IMR-90 (cell line): ENCODE results near the gene ZNF646. TPM values are rescaled to one million over a fixed set of nuclear protein-coding genes. Genes with fewer than 3 reads are reported as not detected.

ENCODE experiments used
- ATAC-seq: fragments of 200-7000 bp; cut with Tn5 transposase; 2 replicates; pipeline ENCODE4 v1.9.1; 2020; ENCODE audit warnings: low read depth, mild to moderate bottlenecking, moderate library complexity
- BruUV-seq: library from RNA; stranded (reverse); fragments of 400-500 nt; replicated peaks from 2 replicates; lab custom pipeline; 2021; lab: Mats Ljungman, UMichigan
- CTCF ChIA-PET: fragments of 300-600 bp; formaldehyde crosslinking; extraction: SDS; loops from one replicate; lab custom pipeline; 2021; ENCODE audit warnings: antibody characterized with exemption; lab: Yijun Ruan, JAX
- POLR2A ChIA-PET: fragments of 300-600 bp; sonication (Branson Sonifier 250); formaldehyde crosslinking; loops from one replicate; lab custom pipeline; 2022; ENCODE audit warnings: antibody characterized with exemption; ENCODE audit not compliant: unreplicated experiment; lab: Charles Lee
- DNase-seq: peaks from one replicate; pipeline ENCODE4 v3.0.0; 2013
- H2AFZ ChIP-seq: replicated peaks from 2 replicates; pipeline ENCODE3; 2013; ENCODE audit warnings: low read length, mild to moderate bottlenecking; ENCODE audit not compliant: poor library complexity
- H2AK5ac ChIP-seq: 2 replicates; pipeline ENCODE4 v1.6.1; 2013; ENCODE audit warnings: low read depth, low read length, inconsistent platforms
- H2AK9ac ChIP-seq: replicated peaks from 2 replicates; pipeline ENCODE3; 2013; ENCODE audit warnings: mild to moderate bottlenecking, low read depth, low read length, moderate library complexity; ENCODE audit not compliant: poor library complexity
- H2BK120ac ChIP-seq: 2 replicates; pipeline ENCODE4 v1.6.1; 2013; ENCODE audit warnings: low read depth, low read length, inconsistent platforms
- H2BK15ac ChIP-seq: 3 replicates; pipeline ENCODE4 v1.6.1; 2013; ENCODE audit warnings: low read depth, low read length, inconsistent platforms
- H2BK20ac ChIP-seq: 2 replicates; pipeline ENCODE4 v1.6.1; 2013; ENCODE audit warnings: low read depth, mild to moderate bottlenecking, inconsistent platforms, low read length, moderate library complexity
- H2BK5ac ChIP-seq: 2 replicates; pipeline ENCODE4 v1.6.1; 2013; ENCODE audit warnings: mild to moderate bottlenecking, low read depth, low read length, inconsistent platforms; ENCODE audit not compliant: poor library complexity, severe bottlenecking
- H3K14ac ChIP-seq: replicated peaks from 2 replicates; pipeline ENCODE4 v1.6.1; 2013; ENCODE audit warnings: low read depth, low read length, inconsistent platforms
- H3K18ac ChIP-seq: 2 replicates; pipeline ENCODE4 v1.6.1; 2013; ENCODE audit warnings: low read depth, low read length, control low read depth
- H3K23ac ChIP-seq: 2 replicates; pipeline ENCODE4 v1.6.1; 2013; ENCODE audit warnings: low read depth, low read length, inconsistent platforms
- H3K27ac ChIP-seq: 2 replicates; pipeline ENCODE4 v1.5.1; 2013; ENCODE audit warnings: mild to moderate bottlenecking, control low read depth, low read length; ENCODE audit not compliant: insufficient read depth
- H3K27me3 ChIP-seq: 2 replicates; pipeline ENCODE4 v1.6.1; 2013; ENCODE audit warnings: low read length; ENCODE audit not compliant: control insufficient read depth, insufficient read depth
- H3K36me3 ChIP-seq: 2 replicates; pipeline ENCODE4 v1.6.1; 2013; ENCODE audit warnings: low read length, mixed read lengths; ENCODE audit not compliant: control insufficient read depth, insufficient read depth
- H3K4ac ChIP-seq: 2 replicates; pipeline ENCODE4 v1.6.1; 2013; ENCODE audit warnings: low read depth, low read length, inconsistent platforms
- H3K4me1 ChIP-seq: 2 replicates; pipeline ENCODE4 v1.6.1; 2013; ENCODE audit warnings: low read length, mixed read lengths; ENCODE audit not compliant: control insufficient read depth, insufficient read depth
- H3K4me2 ChIP-seq: 2 replicates; pipeline ENCODE4 v1.6.1; 2013; ENCODE audit warnings: low read depth, mild to moderate bottlenecking, control low read depth, low read length, moderate library complexity
- H3K4me3 ChIP-seq: 2 replicates; pipeline ENCODE4 v1.5.1; 2013; ENCODE audit warnings: low read depth, mild to moderate bottlenecking, control low read depth, low read length, moderate library complexity; ENCODE audit not compliant: insufficient read depth
- H3K56ac ChIP-seq: 2 replicates; pipeline ENCODE4 v1.6.1; 2013; ENCODE audit warnings: low read length, inconsistent platforms; ENCODE audit not compliant: insufficient read depth; ENCODE audit errors: extremely low read depth
- H3K79me1 ChIP-seq, 2 experiments: 2 replicates each; pipeline ENCODE4 v1.6.1; 2013; ENCODE audit warnings: low read length in 2 of 2, inconsistent platforms in 1 of 2, low read depth in 1 of 2
- H3K9ac ChIP-seq: 2 replicates; pipeline ENCODE4 v1.6.1; 2013; ENCODE audit warnings: low read depth, low read length, control low read depth
- H3K9me1 ChIP-seq: 2 replicates; pipeline ENCODE4 v1.6.1; 2013; ENCODE audit warnings: low read length, inconsistent platforms; ENCODE audit not compliant: insufficient read depth
- H3K9me3 ChIP-seq: 2 replicates; pipeline ENCODE4 v1.6.1; 2013; ENCODE audit warnings: low read length; ENCODE audit not compliant: control insufficient read depth, insufficient read depth
- H4K20me1 ChIP-seq: 2 replicates; pipeline ENCODE4 v1.6.1; 2013; ENCODE audit warnings: low read length, inconsistent platforms; ENCODE audit not compliant: insufficient read depth
- H4K5ac ChIP-seq: 2 replicates; pipeline ENCODE4 v1.6.1; 2013; ENCODE audit warnings: mild to moderate bottlenecking, low read depth, low read length, control low read depth
- H4K8ac ChIP-seq, 2 experiments: 2 replicates each; pipeline ENCODE4 v1.6.1; 2013; ENCODE audit warnings: low read depth in 2 of 2, low read length in 2 of 2, control low read depth in 1 of 2, inconsistent platforms in 1 of 2
- H4K91ac ChIP-seq: 2 replicates; pipeline ENCODE4 v1.6.1; 2013; ENCODE audit warnings: low read depth, low read length, inconsistent platforms; ENCODE audit not compliant: insufficient read depth
- CEBPB ChIP-seq: IDR thresholded peaks from 2 replicates; pipeline ENCODE4 v1.6.1; 2012; ENCODE audit warnings: low read depth, low read length, improper control_type of control experiment
- NFE2L2 ChIP-seq: fragments of 150-350 bp; IDR thresholded peaks from 2 replicates; pipeline ENCODE4 v1.6.1; 2016; ENCODE audit warnings: low read depth, mild to moderate bottlenecking, low read length
- POLR2A ChIP-seq: IDR thresholded peaks from 2 replicates; pipeline ENCODE4 v1.6.1; 2012; ENCODE audit warnings: mild to moderate bottlenecking, low read depth, low read length
- RFX5 ChIP-seq: IDR thresholded peaks from 2 replicates; pipeline ENCODE4 v1.8.0; 2012; ENCODE audit warnings: low read depth, mild to moderate bottlenecking, low read length, moderate library complexity
- WGBS, 2 experiments: methylation state at CpG; one replicate each; pipeline versions ENCODE4 v1.1.5 to v1.1.7; 2013; ENCODE audit warnings: missing lambda C conversion rate in 2 of 2; ENCODE audit not compliant: insufficient read length in 1 of 2; ENCODE audit errors: extremely low coverage in 2 of 2; 5-methylcytosine and 5-hydroxymethylcytosine counted together
- dilution Hi-C: fragments of 300-500 bp; cut with HindIII; formaldehyde crosslinking; loops from one replicate; pipeline ENCODE4 v1.14.3; 2018; ENCODE audit warnings: low sequenced_read_pairs; ENCODE audit not compliant: unreplicated experiment
- in situ Hi-C: fragments of 300-500 bp; cut with MboI; formaldehyde crosslinking; loops from 3 replicates; pipeline ENCODE4 v1.14.3; 2019; ENCODE audit warnings: low sequenced_read_pairs, inconsistent platforms, mixed read lengths
- intact Hi-C: fragments of 100-400 bp; cut with micrococcal nuclease; formaldehyde crosslinking; loops from 2 replicates; pipeline ENCODE4 v1.10.0; 2022
- polyA plus RNA-seq, 3 experiments: library from polyadenylated mRNA; depleted of rRNA; stranded (reverse); fragments of >200 nt; gene quantifications; 2 replicates each; pipeline ENCODE4 v1.2.3, GENCODE V29; 2012; ENCODE audit warnings: low replicate concordance in 1 of 3
- total RNA-seq: library from RNA; depleted of rRNA; stranded (reverse); fragments of >200 nt; gene quantifications from 2 replicates; pipeline ENCODE4 v1.2.3, GENCODE V29; 2012
- TF ChIP-seq, protein P1 (sequence below): fragments of 150-350 bp; IDR thresholded peaks from 2 replicates; pipeline ENCODE4 v1.6.1; 2017; ENCODE audit warnings: mild to moderate bottlenecking, antibody characterized with exemption, low read length, low read depth

The ZNF646 gene
- total and polyA plus RNA-seq, 2 of the 4 experiments (the other 2 are of a cell fraction): 4.9 to 6.8 TPM

DNA sequence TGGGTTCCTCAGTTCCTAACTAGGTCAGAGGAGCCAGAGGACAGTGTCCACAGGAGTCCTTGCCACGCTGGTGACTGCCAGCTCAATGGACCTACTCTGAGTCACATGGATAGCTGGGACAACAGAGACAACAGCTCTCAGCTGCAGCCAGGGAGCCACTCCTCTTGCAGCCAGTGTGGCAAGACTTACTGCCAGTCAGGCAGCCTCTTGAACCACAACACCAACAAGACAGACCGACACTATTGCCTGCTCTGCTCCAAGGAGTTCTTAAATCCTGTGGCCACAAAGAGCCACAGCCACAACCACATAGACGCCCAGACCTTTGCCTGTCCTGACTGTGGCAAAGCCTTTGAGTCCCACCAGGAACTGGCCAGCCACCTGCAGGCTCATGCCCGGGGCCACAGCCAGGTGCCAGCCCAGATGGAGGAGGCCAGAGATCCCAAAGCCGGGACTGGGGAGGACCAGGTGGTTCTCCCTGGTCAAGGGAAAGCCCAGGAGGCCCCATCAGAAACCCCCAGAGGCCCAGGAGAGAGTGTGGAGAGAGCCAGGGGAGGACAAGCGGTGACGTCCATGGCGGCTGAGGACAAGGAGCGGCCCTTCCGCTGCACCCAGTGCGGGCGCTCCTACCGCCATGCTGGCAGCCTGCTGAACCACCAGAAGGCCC lies 6.7 kb downstream of the ZNF646 start:
- H3K79me1 ChIP-seq: peaks cover 14 to 62% of the 10 kb centered on the region in 2 experiments
- dilution Hi-C loops: no loop called here
- no peak overlapping the region for H3K14ac ChIP-seq
- no peak overlapping the region for H3K18ac ChIP-seq
- WGBS, 2 experiments: 89% methylated on average over 3 of the region's 13 CpGs; no CpG with 5 or more reads in 1 of the 2 experiments
- in situ Hi-C loops: loop anchor here (10.0 kb wide), 1 partner anchor 96 kb away; the partner anchor contains the start of gene HSD3B7
- intact Hi-C loops: no loop called here
- H3K9me3 ChIP-seq: no peaks in the 10 kb centered on the region
- H3K36me3 ChIP-seq: peaks cover 84% of the 10 kb centered on the region
- peaks cover 21% of the 10 kb centered on the region for H4K20me1 ChIP-seq
- no TSS peak for BruUV-seq
- ATAC-seq (no peak), DNase-seq (no peak)
- no peak overlapping the region for H2BK15ac ChIP-seq
- no peak overlapping the region for H3K23ac ChIP-seq
- TF ChIP-seq RFX5 (no peak), POLR2A (no peak), CEBPB (no peak), NFE2L2 (no peak)
- TF ChIP-seq, protein P1, sequence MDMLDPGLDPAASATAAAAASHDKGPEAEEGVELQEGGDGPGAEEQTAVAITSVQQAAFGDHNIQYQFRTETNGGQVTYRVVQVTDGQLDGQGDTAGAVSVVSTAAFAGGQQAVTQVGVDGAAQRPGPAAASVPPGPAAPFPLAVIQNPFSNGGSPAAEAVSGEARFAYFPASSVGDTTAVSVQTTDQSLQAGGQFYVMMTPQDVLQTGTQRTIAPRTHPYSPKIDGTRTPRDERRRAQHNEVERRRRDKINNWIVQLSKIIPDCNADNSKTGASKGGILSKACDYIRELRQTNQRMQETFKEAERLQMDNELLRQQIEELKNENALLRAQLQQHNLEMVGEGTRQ: no peak
- peaks cover 3% of the 10 kb centered on the region; the same call in 1 of the 2 replicates for H3K9me1 ChIP-seq
- no peak overlapping the region for H3K27ac ChIP-seq
- H3K56ac ChIP-seq: no peak overlapping the region
- no peak overlapping the region for H2BK20ac ChIP-seq
- no peak overlapping the region for H3K4me2 ChIP-seq
- H4K91ac ChIP-seq: no peak overlapping the region
- no peaks in the 10 kb centered on the region for H3K4me1 ChIP-seq
- H3K27me3 ChIP-seq: no peaks in the 10 kb centered on the region
- H2AK9ac ChIP-seq: no peak overlapping the region
- POLR2A ChIA-PET: interaction anchor here (0.6 kb wide), 1 partner anchor 274 kb away, joined by 9 read pairs; no protein-coding TSS in a partner anchor
- no peak overlapping the region for H3K9ac ChIP-seq
- H2AK5ac ChIP-seq: no peak overlapping the region
- no peak overlapping the region for H2BK5ac ChIP-seq
- no peak overlapping the region for H2AFZ ChIP-seq
- CTCF ChIA-PET: no interaction called here
- H4K8ac ChIP-seq: no peak overlapping the region
- no peak overlapping the region for H3K4me3 ChIP-seq
- no peak overlapping the region for H4K5ac ChIP-seq
- no peak overlapping the region for H2BK120ac ChIP-seq
- H3K4ac ChIP-seq: no peak overlapping the region
